HepG2 (cell line): Measurements from ENCODE around the gene DGAT2. TPM values are rescaled to one million over a fixed set of nuclear protein-coding genes. Genes with fewer than 3 reads are reported as not detected.

ENCODE experiments used
- FOXM1 ChIP-seq: sonication (generic); formaldehyde crosslinking; IDR thresholded peaks from 2 replicates; pipeline ENCODE4 v1.5.0; 2020; ENCODE audit warnings: missing genetic modification reagents
- FOXP4 ChIP-seq: sonication (generic); formaldehyde crosslinking; IDR thresholded peaks from 2 replicates; pipeline ENCODE4 v1.4.0; 2020; ENCODE audit warnings: missing genetic modification reagents
- HHEX ChIP-seq: IDR thresholded peaks from 2 replicates; pipeline ENCODE4 v1.6.1; 2016; ENCODE audit warnings: control low read depth
- NFAT5 ChIP-seq: sonication (generic); formaldehyde crosslinking; IDR thresholded peaks from 2 replicates; pipeline ENCODE4 v1.4.0; 2020; ENCODE audit warnings: missing genetic modification reagents
- PREB ChIP-seq: sonication (generic); formaldehyde crosslinking; IDR thresholded peaks from 2 replicates; pipeline ENCODE4 v1.4.0; 2020; ENCODE audit warnings: missing genetic modification reagents
- SP1 ChIP-seq, 2 experiments: fragments of 450-650 bp in 1 of 2; sonication (generic) in 1 of 2; formaldehyde crosslinking in 1 of 2; IDR thresholded peaks; 2 replicates each; pipeline versions ENCODE4 v1.4.0 to v1.6.1; 2016 to 2020; ENCODE audit warnings: missing genetic modification reagents in 1 of 2
- SRSF4 ChIP-seq: fragments of 200-400 bp; formaldehyde crosslinking; IDR thresholded peaks from one replicate; pipeline ENCODE4 v1.6.1; 2018; ENCODE audit warnings: mild to moderate bottlenecking, low read depth, low read length, moderate library complexity; ENCODE audit not compliant: poor library complexity, severe bottlenecking
- SUZ12 ChIP-seq: fragments of 150-350 bp; IDR thresholded peaks from 2 replicates; pipeline ENCODE4 v1.6.1; 2014; ENCODE audit warnings: low read depth, low read length
- THAP11 ChIP-seq: IDR thresholded peaks from 2 replicates; pipeline ENCODE4 v1.6.1; 2016; ENCODE audit warnings: missing biosample characterization, missing genetic modification reagents
- ZBTB25 ChIP-seq: IDR thresholded peaks from 2 replicates; pipeline ENCODE4 v1.6.1; 2018; ENCODE audit warnings: missing genetic modification reagents
- ZNF143 ChIP-seq: sonication (generic); formaldehyde crosslinking; IDR thresholded peaks from 2 replicates; pipeline ENCODE4 v1.4.0; 2020; ENCODE audit warnings: missing genetic modification reagents
- ZNF280B ChIP-seq: sonication (generic); formaldehyde crosslinking; IDR thresholded peaks from 2 replicates; pipeline ENCODE4 v1.5.0; 2020; ENCODE audit warnings: missing genetic modification reagents, mild to moderate bottlenecking, borderline replicate concordance
- ZNF280D ChIP-seq: sonication (generic); formaldehyde crosslinking; IDR thresholded peaks from 2 replicates; pipeline ENCODE4 v1.5.1; 2020; ENCODE audit warnings: mild to moderate bottlenecking, missing genetic modification reagents
- ZNF331 ChIP-seq: sonication (generic); formaldehyde crosslinking; IDR thresholded peaks from 2 replicates; pipeline ENCODE4 v1.4.0; 2020; ENCODE audit warnings: missing genetic modification reagents
- ZNF550 ChIP-seq: sonication (generic); formaldehyde crosslinking; IDR thresholded peaks from 2 replicates; pipeline ENCODE4 v1.4.0; 2020; ENCODE audit warnings: mild to moderate bottlenecking, missing genetic modification reagents, borderline replicate concordance
- ZNF562 ChIP-seq: sonication (generic); formaldehyde crosslinking; IDR thresholded peaks from 2 replicates; pipeline ENCODE4 v1.8.0; 2022; ENCODE audit warnings: missing genetic modification reagents, borderline replicate concordance
- polyA plus RNA-seq, 8 experiments: library from polyadenylated mRNA; depleted of rRNA in 3 of 8; stranded (reverse) in 7 of 8; unstranded in 1 of 8; fragments of >200 nt; fragmentation: Illumina TruSeq in 4 of 8; extraction: Trizol in 4 of 8; gene quantifications; 2 replicates each; pipeline versions ENCODE4 v1.2.1 to v1.2.3, GENCODE V29; 2011 to 2016; ENCODE audit warnings: low read depth in 4 of 8, missing spikeins in 1 of 8, mixed read lengths in 1 of 8; ENCODE audit not compliant: insufficient read depth in 1 of 8
- total RNA-seq, 5 experiments: library from RNA; depleted of rRNA; stranded (reverse); fragments of >200 nt; fragmentation: Illumina TruSeq; extraction: Trizol; gene quantifications; 2 replicates each; pipeline ENCODE4 v1.2.3, GENCODE V29; 2016; ENCODE audit warnings: low read depth in 1 of 5

DGAT2 gene
- total and polyA plus RNA-seq, 2 of the 13 experiments (the other 11 are each of a cell fraction or from before 2014, with no cell fraction given) = 39.0 to 65.6 TPM

- TF ChIP-seq ZBTB25 (peak; percentile 82), HHEX (CRISPR knock-in tag) (no peak), ZNF280D (CRISPR knock-in tag) (no peak), PREB (CRISPR knock-in tag) (no peak), ZNF331 (CRISPR knock-in tag) (peak; percentile 82; the same call in 1 of the 2 replicates), ZNF143 (CRISPR knock-in tag) (no peak), SP1 (IDR thresholded peaks at IDR 0.05) (no peak), SP1 (CRISPR knock-in tag; IDR thresholded peaks at IDR 0.05) (no peak), FOXP4 (peak; percentile 67), SRSF4 (no peak), ZNF562 (CRISPR knock-in tag) (no peak), FOXM1 (CRISPR knock-in tag) (no peak), THAP11 (CRISPR knock-in tag) (peak; percentile 80), SUZ12 (no peak), ZNF280B (CRISPR knock-in tag) (no peak), NFAT5 (CRISPR knock-in tag) (no peak), ZNF550 (CRISPR knock-in tag) (no peak)
Observed at GRCh38 chr11:75762885-75763284, 5.7 kb upstream of the DGAT2 start (continued).
